ENCODE data around the gene APC2. TPM values are rescaled to one million over a fixed set of nuclear protein-coding genes. Genes with fewer than 3 reads are reported as not detected.

Gene APC2
- total RNA-seq, 2 experiments from 2014 or later: not detected

GRCh38 chr19:1455336-1456120 lies 5.6 kb downstream of the APC2 start:
- H3K4me3 Mint-ChIP-seq: no peak overlapping the region
- H3K9me3 Mint-ChIP-seq (ENCODE audit: insufficient read depth): no peaks in the 10 kb centered on the region
- peaks cover 11% of the 10 kb centered on the region for H3K4me1 Mint-ChIP-seq (ENCODE audit: low read depth)
- CTCF ChIA-PET: interaction anchor here (1.0 kb wide), 1 partner anchor 10 kb away, joined by 4 read pairs; no protein-coding TSS in a partner anchor
- DNase-seq: peak; percentile 65
- peaks cover 52% of the 10 kb centered on the region for H3K27me3 Mint-ChIP-seq (ENCODE audit: low read depth)
- peak; percentile 68 for ATAC-seq
- no peaks in the 10 kb centered on the region for H3K36me3 Mint-ChIP-seq (ENCODE audit: low read depth)
- POLR2A ChIA-PET: no interaction called here
- H3K27ac Mint-ChIP-seq: no peak overlapping the region

- Mint-ChIP-seq H3K9me3 (ENCODE audit: insufficient read depth) (no peaks in the 10 kb centered on the region), H3K4me1 (ENCODE audit: low read depth) (peaks cover 9% of the 10 kb centered on the region), H3K4me3 (no peak overlapping the region), H3K36me3 (ENCODE audit: low read depth) (no peaks in the 10 kb centered on the region), H3K27ac (no peak overlapping the region), H3K27me3 (ENCODE audit: low read depth) (peaks cover 44% of the 10 kb centered on the region)
- DNase-seq: no peak
- ChIA-PET CTCF (no interaction called here), POLR2A (no interaction called here)
- ATAC-seq: no peak
These were observed 6.4 kb downstream of the APC2 start for GRCh38 chr19:1456121-1456900.

GRCh38 chr19:1457031-1457739 lies 7.3 kb downstream of the APC2 start:
- Mint-ChIP-seq H3K4me1 (ENCODE audit: low read depth) (peaks cover 9% of the 10 kb centered on the region), H3K4me3 (no peak overlapping the region), H3K36me3 (ENCODE audit: low read depth) (no peaks in the 10 kb centered on the region), H3K9me3 (ENCODE audit: insufficient read depth) (no peaks in the 10 kb centered on the region), H3K27me3 (ENCODE audit: low read depth) (peaks cover 38% of the 10 kb centered on the region), H3K27ac (no peak overlapping the region)
- CTCF ChIA-PET: interaction anchor here (0.6 kb wide), 1 partner anchor 9 kb away, joined by 3 read pairs; no protein-coding TSS in a partner anchor
- POLR2A ChIA-PET: no interaction called here
- no peak for ATAC-seq
- DNase-seq: no peak

- DNase-seq (no peak), ATAC-seq (no peak)
- ChIA-PET POLR2A (interaction anchor here (0.6 to 0.9 kb wide), 2 partner anchors 11 to 194 kb away, joined by 3 read pairs; partner anchors contain the start of gene TCF3), CTCF (interaction anchor here (1.2 kb wide), 1 partner anchor 12 kb away, joined by 3 read pairs; no protein-coding TSS in a partner anchor)
- Mint-ChIP-seq H3K27ac (no peak overlapping the region), H3K4me3 (no peak overlapping the region), H3K9me3 (ENCODE audit: insufficient read depth) (no peaks in the 10 kb centered on the region), H3K27me3 (ENCODE audit: low read depth) (peaks cover 32% of the 10 kb centered on the region), H3K4me1 (ENCODE audit: low read depth) (peaks cover 9% of the 10 kb centered on the region), H3K36me3 (ENCODE audit: low read depth) (no peaks in the 10 kb centered on the region)
These were observed 8.0 kb downstream of the APC2 start for GRCh38 chr19:1457892-1458291.

- DNase-seq: no peak
- POLR2A ChIA-PET: no interaction called here
These were observed 9.6 kb downstream of the APC2 start for GRCh38 chr19:1459479-1459878.

GRCh38 chr19:1460033-1460995 lies 10.4 kb downstream of the APC2 start:
- no peak for ATAC-seq
- CTCF ChIA-PET: no interaction called here
- POLR2A ChIA-PET: no interaction called here

More at GRCh38 chr19:1459479-1459878, 9.6 kb downstream of the APC2 start:
- Mint-ChIP-seq H3K4me1 (ENCODE audit: low read depth) (peaks cover 9% of the 10 kb centered on the region), H3K27me3 (ENCODE audit: low read depth) (peaks cover 23% of the 10 kb centered on the region), H3K4me3 (no peak overlapping the region), H3K36me3 (ENCODE audit: low read depth) (no peaks in the 10 kb centered on the region), H3K9me3 (ENCODE audit: insufficient read depth) (no peaks in the 10 kb centered on the region), H3K27ac (no peak overlapping the region)
- CTCF ChIA-PET: no interaction called here
- no peak for ATAC-seq

GRCh38 chr19:1461862-1462261 lies 11.9 kb downstream of the APC2 start:
- Mint-ChIP-seq H3K27me3 (ENCODE audit: low read depth) (peaks cover 12% of the 10 kb centered on the region), H3K9me3 (ENCODE audit: insufficient read depth) (no peaks in the 10 kb centered on the region), H3K36me3 (ENCODE audit: low read depth) (no peaks in the 10 kb centered on the region), H3K27ac (no peak overlapping the region), H3K4me3 (no peak overlapping the region), H3K4me1 (ENCODE audit: low read depth) (no peaks in the 10 kb centered on the region)
- DNase-seq: no peak
- POLR2A ChIA-PET: no interaction called here
- no peak for ATAC-seq
- CTCF ChIA-PET: no interaction called here

More at GRCh38 chr19:1460033-1460995, 10.4 kb downstream of the APC2 start:
- H3K36me3 Mint-ChIP-seq (ENCODE audit: low read depth): no peaks in the 10 kb centered on the region
- no peak for DNase-seq
- H3K4me3 Mint-ChIP-seq: no peak overlapping the region
- no peaks in the 10 kb centered on the region for H3K9me3 Mint-ChIP-seq (ENCODE audit: insufficient read depth)
- no peak overlapping the region for H3K27ac Mint-ChIP-seq
- H3K4me1 Mint-ChIP-seq (ENCODE audit: low read depth): peaks cover 6% of the 10 kb centered on the region
- peaks cover 18% of the 10 kb centered on the region for H3K27me3 Mint-ChIP-seq (ENCODE audit: low read depth)

GRCh38 chr19:1465191-1466016 lies 15.5 kb downstream of the APC2 start:
- POLR2A ChIA-PET: interaction anchor here (0.6 to 1.8 kb wide), 2 partner anchors 18 to 20 kb away, joined by 3 read pairs; no protein-coding TSS in a partner anchor

GRCh38 chr19:1466018-1466460 lies 16.1 kb downstream of the APC2 start:
- peaks cover 6% of the 10 kb centered on the region for H3K27me3 Mint-ChIP-seq (ENCODE audit: low read depth)
- no peaks in the 10 kb centered on the region for H3K9me3 Mint-ChIP-seq (ENCODE audit: insufficient read depth)
- peaks cover 5% of the 10 kb centered on the region for H3K4me1 Mint-ChIP-seq (ENCODE audit: low read depth)
- no peak overlapping the region for H3K27ac Mint-ChIP-seq
- ChIA-PET POLR2A (interaction anchor here (0.6 to 1.8 kb wide), 3 partner anchors 19 to 25 kb away, joined by 3 read pairs; partner anchors contain the start of gene REEP6), CTCF (interaction anchor here (0.8 to 1.8 kb wide), 3 partner anchors 9 to 25 kb away, joined by 3 to 8 read pairs (median 3); partner anchors contain the start of gene REEP6)
- ATAC-seq: no peak
- DNase-seq: no peak
- H3K36me3 Mint-ChIP-seq (ENCODE audit: low read depth): no peaks in the 10 kb centered on the region
- no peak overlapping the region for H3K4me3 Mint-ChIP-seq

More at GRCh38 chr19:1465191-1466016, 15.5 kb downstream of the APC2 start:
- peaks cover 4% of the 10 kb centered on the region for H3K4me1 Mint-ChIP-seq (ENCODE audit: low read depth)
- no peaks in the 10 kb centered on the region for H3K9me3 Mint-ChIP-seq (ENCODE audit: insufficient read depth)
- CTCF ChIA-PET: interaction anchor here (0.8 to 1.8 kb wide), 3 partner anchors 8 to 25 kb away, joined by 3 to 8 read pairs (median 3); partner anchors contain the start of gene REEP6
- H3K27me3 Mint-ChIP-seq (ENCODE audit: low read depth): peaks cover 6% of the 10 kb centered on the region
- no peaks in the 10 kb centered on the region for H3K36me3 Mint-ChIP-seq (ENCODE audit: low read depth)
- ATAC-seq (peak; percentile 25), DNase-seq (peak; percentile 42)
- H3K4me3 Mint-ChIP-seq: no peak overlapping the region
- no peak overlapping the region for H3K27ac Mint-ChIP-seq

All from activated CD8-positive, alpha-beta T cell treated with anti-CD3 and anti-CD28 coated beads, Interleukin-2, amount 10 ng/mL, durations not matched to agents 7 days and 5 days (primary cell).